HG03521 (cell line): ENCODE measurements around the gene ABCA7.
"Not testable (repeated sequence)": the region's sequence is repeated elsewhere in the genome, so short reads cannot be mapped to it uniquely, and the experiment has no call there.

Experiments used
- ATAC-seq: cut with Tn5 transposase; IDR thresholded peaks from one replicate; pipeline ENCODE4 v1.9.1; 2021; ENCODE audit warnings: mild to moderate bottlenecking, moderate library complexity; ENCODE audit not compliant: unreplicated experiment

The ABCA7 gene

DNA sequence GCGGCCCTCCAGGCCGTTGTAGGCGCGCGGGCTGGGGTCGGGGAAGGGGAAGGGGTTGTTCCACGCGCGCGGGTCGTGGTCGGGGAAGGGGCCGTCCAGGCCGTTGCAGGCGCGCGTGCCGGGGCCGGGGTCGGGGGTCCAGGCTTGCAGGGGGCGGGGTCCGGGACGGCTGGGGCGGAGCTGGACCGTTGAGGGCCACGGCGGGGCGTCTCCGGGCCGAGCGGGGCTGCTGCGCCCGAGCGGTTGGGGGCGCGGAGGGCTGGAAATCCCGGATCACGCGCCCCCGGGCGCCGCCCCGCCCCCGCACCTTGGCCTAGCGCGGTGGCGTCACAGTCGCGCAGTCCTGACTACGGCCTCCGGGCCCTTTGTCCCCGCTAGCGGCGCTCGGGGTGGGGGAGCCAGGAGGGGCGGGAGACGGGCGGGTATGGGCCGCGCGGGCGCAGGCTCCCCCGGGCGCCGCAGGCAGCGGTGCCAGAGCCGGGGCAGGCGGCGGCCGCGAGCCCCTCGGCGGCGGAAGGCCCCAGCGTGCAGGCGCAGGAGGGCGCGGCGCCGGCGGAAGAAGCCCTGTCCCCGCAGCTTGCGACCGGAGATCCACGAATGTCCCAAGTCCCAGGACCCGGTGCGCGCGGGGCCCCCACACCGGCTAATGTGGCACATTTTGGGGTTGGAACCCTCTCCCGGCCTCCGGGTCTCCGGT, 64.6 kb downstream of the ABCA7 start:
- ATAC-seq: peak; percentile 37

DNA sequence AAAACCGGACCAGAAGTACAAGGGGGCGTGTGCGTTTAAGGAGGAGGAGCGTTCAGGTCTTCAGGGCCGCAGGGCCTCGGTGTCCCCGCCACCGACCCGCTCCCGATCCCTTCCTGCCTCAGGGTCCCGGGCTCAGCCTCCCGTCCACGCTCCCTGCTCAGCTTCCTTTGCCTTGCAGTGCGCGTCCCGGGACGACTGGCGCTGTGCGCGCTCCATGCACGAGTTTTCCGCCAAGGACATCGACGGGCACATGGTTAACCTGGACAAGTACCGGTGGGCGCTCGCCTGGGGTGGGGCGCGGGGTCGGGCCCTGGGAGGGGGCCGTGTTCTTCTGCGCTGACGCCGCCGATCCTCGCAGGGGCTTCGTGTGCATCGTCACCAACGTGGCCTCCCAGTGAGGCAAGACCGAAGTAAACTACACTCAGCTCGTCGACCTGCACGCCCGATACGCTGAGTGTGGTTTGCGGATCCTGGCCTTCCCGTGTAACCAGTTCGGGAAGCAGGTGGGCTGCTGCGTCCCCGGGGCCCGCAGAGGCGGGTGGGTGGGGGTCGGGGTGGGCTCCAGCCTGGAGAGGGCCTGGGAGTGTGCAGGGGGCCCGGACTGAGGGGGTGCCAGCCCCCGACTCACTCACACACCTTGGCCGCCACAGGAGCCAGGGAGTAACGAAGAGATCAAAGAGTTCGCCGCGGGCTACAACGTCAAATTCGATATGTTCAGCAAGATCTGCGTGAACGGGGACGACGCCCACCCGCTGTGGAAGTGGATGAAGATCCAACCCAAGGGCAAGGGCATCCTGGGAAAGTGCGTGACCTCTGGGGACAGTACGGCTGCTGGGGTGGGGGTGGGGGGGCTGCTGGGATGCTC, 65.3 kb downstream of the ABCA7 start:
- no peak for ATAC-seq

DNA sequence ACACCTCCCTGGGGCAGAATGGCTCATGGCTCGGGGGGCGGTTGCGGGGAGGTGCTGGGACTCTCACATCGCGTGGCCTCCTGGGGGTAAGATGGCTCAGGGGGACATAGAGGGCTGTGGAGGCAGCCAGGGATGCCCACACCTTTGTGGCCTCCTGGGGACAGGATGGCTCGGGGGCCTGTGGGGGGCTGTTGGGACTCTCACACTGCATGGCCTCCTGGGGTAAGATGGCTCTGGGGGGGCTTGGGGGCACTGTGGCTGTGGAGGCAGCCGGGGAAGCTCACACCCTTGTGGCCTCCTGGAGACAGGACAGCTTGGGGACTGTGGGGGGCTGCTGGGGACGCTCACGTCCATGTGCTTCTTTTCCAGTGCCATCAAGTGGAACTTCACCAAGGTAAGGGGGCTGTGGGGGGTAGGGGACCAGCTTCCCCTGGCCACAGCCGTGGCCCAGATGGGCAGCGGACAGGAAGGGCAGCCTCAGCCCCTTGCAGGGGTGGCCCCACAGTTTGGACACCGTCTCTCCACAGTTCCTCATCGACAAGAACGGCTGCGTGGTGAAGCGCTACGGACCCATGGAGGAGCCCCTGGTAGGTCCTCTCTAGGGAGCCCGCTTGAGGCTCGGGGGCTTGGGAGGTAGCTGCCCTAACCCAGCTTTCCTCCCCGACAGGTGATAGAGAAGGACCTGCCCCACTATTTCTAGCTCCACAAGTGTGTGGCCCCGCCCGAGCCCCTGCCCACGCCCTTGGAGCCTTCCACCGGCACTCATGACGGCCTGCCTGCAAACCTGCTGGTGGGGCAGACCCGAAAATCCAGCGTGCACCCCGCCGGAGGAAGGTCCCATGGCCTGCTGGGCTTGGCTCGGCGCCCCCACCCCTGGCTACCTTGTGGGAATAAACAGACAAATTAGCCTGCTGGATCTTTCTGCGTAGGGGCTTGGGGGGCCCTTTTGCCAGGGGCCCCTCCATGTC, 66.2 kb downstream of the ABCA7 start:
- ATAC-seq: no peak

DNA sequence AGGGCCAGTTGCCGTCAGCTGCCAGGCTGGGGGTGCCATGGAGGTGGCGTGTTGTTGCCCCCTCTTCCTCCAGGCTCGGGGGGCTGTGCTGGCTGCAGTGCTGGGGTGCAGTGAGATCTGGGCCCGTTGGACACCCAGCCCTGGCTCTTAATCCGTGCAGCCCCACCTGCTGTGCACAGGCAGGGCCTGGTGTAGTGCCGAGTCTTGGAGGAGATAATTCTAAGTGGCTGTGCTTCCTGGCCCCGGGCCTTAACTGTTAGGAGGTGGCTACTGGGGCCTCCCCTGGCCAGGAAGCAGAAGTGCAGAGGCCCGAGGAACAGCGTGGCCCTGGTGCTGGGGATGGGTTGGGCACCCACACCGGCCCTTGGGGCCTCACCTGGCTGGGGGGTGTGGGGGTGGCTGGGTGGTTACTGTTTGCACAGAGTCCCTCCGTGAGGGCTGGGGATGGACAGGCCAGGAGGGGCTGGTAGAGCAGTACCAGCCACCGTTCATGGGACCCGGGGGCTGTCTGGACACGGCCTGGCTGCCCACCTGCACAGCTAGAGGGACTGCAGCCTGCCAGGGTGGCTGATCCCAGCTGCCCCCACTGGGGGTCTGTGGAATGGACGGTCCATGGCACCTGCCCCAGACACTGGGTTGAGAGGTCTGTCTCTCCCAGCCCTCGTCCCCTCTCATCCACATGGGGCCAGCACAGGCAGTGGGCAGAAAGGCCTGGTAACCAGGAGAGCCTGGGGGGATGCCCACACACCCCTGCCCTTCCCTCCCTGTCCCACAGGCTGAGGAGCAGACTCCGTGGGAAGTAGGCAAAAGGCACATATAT, 67.1 kb downstream of the ABCA7 start:
- no peak for ATAC-seq

DNA sequence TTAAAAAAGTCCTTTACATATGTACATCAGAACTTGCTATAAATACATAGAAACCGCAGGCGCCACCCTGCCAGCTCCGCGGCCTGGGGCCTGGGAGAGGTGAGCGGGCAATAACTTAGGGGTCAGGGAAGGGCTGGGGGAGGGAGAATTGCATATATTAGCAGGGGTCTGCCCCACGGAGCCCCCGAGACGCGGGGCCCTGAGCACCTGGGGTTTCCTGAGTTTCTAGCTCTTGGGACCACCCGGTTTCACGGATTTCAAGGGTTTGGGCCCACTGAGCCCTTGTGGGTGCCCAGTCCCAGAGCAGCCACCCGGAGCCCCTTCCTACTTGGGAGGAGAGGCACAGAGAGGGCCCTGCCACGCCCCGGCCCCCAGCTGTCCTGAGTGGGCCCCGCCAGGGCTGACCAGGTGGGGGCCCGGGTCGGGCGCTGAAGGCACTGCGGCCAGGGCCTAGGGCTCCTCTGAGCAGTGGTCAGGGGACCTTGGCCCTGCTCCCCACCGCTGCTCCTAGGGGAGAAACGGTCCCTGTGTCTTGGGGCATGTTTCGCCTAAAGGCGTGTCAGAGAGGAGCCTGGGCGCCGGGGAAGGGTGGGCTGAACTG, 67.9 kb downstream of the ABCA7 start:
- no peak for ATAC-seq

DNA sequence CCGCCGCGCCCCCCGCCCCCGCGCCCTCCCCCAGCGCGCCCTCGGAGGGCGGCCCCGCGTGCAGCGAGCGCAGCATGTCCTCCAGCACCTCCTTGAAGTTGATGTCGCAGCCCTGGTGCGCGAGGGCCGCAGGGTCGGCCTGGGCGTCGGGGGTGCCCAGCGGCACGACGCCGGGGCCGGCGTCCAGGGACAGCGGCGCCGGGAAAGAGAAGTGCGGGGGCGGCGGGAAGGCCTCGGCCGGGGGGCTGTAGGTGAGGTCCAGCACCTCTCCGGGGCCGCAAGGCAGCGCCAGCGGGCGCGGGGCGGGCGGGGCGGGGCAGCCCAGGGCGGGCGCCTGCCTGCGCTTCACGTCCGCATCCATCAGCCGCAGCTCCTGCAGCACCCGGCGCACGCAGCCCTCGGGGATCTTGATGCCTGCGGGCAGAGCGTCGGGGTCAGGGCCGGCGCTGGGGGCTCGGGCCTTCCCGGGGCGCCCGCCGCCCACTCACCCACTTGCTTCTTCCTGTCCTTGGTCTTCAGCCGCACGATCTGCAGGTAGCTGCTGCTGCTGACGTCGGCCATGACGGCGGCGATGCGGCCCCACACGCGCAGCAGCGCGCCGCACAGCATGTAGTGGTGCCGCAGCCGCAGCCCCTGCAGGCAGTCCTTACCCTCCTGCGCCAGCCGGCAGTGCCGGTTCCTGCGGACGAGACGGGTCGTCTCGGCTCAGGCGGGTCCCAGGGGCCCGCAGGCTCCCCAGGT, 68.6 kb downstream of the ABCA7 start:
- no peak for ATAC-seq

DNA sequence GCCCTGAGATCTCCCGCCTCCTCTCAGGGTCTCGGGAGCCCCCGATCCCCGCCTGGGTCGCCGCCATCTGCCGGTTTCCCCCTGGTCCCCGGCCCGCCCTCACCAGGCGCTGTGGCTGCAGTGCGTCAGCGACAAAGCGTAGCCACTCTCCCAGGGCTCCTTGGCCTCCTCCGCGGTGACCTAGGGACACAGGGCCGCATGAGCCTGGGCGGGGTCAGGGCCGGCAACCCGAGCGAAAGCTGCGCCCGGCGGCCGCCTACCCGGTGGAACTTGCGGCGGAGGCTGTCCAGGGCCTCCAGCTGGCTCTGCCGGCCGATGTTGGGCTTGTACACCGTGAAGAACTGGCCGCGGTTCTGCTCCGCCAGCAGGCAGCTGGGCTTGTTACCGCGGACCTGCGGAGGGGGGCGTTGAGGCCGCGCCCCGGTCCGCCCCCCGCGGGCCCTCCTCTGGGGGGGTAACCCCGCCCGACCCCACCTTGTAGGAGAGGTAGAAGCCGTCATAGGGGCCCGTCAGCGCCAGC, 69.2 kb downstream of the ABCA7 start:
- ATAC-seq: no peak

DNA sequence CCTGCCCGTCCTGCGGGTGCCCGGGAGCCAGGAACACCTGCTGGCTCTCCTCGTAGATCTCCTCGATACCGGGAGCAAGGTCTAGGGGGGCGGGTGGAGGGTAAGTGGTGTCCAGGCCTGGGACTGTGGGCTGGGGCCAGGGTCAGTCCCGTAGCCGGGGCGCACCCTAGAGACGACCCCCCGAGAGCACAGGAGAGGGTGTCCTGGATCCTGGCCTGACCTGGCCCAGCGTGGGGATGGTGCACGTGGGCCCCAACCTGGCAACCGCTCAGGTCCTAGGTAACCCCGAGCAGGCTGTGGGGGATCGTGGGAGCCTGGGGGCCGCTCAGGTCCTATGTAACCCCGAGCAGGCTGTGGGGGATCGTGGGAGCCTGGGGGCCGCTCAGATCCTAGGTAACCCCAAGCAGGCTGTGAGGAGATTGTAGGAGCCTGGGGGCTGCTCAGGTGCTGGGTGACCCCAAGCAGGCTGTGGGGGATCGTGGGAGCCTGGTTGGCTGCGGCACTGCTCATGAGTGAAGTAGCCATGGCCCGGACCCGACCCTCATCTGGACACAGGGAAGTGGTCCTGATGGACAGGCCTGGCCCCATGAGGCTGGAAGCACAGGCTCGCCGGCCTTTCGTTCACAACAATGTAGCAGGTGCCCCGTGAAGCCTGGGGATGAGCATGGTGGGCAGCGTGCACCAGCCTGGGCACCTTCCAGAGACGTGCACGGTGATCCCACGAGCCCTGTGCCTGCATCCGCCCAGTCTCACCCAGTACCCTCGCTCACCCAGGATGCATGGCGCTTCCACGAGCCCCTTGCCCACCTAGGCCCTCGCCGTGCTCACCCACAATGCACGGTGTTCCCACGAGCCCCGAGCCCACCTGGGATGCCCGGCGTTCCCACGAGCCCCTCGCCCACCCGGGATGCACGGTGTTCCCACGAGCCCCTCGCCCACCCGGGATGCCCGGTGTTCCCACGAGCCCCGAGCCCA, 70.1 kb downstream of the ABCA7 start:
- no peak for ATAC-seq

DNA sequence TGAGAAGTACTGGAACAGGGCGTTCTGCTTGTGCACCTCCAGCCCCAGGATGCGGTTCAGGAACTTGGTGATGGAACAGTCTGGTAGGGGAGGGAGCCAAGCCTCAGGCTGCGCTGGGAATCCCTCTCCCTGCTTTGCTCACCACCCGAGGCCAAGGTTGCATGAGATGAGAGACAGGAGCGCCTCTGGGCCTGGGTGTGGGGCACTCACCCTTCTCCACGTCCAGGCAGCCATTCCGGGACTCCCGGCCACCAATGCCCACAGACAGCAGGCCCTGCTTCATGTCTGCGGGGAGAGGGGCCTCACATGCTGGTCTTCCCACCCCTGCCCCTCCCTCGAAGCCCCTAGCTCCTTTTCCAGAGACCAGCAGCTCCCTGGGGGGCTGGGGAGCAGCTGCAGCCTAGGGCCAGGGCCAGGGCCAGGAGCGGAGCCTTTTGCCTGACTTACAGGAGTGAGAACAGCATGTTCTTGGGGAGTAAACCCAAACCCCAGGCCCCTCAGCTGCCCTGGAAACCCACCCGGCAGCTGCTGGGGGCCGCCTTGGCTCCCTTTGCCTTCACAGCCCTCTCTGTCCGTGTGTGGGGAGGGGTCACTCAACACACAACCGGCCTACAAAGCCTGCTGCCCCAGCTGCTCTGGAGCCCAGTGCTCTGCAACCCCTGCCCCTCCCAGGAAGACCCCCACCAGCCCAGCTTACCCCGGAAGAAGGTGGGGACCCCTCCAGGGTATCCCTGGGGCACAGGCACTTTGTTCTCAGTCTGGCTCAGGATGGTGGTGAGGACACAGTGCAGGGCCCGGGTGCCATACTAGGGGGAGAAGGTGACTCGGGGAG, 71.1 kb downstream of the ABCA7 start:
- ATAC-seq: no peak

DNA sequence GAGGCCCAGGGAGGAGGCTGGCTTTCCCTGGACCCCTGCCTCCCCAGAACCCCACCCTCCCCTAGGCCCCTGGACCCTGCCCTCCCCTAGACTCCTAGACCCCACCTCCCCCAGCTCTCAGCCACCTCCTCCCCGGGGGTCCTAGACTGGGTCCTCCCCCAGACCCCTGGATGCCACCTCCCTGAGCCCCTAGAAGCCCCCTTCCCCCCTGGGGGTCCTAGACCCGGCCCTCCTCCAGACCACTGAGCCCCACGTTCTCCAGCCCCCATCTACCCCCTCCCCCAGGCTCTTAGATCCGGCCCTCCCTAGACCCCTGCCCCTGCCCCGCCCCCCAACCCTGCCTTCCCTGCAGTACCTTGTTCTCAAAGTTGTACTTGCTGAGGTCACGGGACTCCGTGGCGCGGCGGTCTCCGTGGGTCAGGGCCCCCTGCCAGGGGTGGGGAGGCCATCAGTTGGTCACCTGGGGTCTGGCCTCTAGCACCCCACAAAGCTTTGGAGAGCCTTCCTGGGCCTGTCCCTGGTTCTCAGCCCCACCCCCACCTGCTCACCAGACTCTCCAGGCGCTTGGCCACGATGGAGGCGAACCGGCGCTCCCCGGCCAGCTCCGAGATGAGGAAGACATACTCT, 71.8 kb downstream of the ABCA7 start:
- no peak for ATAC-seq

DNA sequence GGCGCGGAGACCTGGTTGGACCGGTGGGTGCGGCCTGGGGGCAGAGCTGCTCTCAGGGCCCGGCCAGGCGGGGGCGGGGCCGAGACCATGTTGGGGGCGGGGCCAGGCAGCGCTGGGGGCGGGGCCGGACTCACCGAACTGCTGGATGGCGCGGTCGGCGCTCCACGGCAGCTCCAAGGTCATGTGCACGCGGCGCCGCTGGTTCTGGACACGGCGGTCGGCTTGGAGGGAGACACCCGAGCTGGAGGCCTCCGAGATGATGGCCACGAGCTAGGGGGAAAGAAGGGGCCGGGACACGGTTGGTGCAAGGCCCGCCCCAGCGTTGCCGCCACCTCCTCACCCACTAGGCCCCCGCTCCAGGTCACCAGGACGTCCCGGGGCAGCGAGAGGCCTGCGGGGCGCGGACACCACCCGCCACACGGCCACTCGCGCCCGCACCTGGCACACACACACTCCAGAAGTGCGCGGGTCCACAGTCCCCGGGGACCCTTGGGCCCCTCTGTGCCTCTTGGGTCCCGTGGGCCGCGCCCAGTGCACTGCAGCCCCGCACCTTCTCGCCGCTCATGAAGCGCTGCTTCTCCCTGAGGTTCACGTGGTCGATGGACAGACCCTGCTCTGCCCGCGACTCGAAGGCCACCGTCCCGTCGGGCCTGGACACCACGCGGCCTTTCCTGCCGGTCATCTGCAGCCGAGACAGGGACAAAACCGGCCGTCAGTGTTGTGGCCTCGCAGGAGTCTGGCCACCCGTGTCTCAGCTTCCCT, 72.5 kb downstream of the ABCA7 start:
- no peak for ATAC-seq

DNA sequence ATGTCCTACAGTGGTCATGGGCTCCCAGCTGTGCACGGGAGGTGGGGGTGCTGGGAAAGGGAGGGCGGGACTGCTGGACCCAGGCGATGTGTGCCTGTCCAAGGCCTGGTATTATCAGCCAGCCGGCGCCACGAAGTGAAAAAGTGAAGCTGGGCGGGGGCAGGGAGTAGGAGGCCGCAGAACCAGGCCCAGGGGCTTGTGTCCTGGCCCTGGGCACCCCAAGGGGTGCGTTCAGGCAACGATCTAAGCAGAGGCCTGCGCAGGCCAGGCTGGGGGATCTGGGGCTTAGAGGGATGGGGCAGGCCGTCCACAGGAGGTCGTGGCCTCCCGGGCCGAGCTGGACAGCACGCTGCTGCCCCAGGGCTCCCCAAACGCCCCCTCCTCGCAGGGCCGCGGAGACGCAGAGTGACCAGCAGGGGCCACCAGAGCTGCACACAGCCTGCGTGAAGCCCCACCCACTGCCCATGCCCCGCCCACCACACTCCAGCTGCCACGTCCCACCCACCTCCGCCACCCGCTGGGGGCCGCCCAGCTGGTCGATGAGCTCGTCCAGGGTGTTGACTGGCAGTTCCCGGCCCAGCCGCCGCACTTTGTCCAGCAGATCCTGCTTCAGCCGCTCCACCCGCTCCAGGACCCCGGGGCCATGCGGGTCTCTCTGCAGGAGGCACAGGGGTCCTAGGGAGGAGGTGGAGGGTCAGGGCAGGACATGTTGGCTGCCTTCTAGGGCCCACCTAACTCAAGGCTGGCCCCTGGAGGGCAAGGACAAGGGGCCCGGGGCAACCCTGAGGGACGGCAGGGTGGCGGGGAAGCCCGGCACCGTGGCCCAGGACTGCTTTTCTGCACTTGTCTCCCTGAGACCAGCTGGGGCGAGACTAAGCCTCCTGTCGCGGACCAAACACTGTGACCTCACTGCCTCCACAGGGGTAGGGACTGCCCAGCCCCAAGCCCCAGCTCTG, 73.4 kb downstream of the ABCA7 start:
- ATAC-seq: no peak

DNA sequence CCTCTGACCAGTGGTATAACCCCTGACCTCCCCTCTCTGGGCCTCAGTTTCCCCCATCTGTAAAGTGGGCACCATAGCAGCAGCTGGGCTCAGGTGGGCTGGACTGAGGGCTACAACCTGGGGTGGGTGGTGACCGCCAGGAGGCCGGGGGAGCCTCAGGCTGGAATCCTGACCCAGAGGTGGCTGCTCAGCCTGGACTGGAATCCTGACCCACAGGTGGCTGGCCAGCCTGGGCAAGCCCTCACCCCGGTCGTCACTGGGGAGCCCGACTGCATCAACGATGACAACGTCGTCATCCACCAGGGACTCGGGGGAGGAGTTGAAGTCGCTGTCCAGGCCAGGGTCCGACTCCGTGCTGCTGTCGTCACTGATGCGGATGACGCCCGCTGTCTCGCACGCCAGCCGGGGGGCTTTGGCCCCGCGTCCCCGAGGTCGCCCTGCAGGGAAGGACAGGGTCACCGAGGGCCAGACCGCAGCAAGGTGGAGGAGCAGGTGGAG, 74.1 kb downstream of the ABCA7 start:
- no peak for ATAC-seq

DNA sequence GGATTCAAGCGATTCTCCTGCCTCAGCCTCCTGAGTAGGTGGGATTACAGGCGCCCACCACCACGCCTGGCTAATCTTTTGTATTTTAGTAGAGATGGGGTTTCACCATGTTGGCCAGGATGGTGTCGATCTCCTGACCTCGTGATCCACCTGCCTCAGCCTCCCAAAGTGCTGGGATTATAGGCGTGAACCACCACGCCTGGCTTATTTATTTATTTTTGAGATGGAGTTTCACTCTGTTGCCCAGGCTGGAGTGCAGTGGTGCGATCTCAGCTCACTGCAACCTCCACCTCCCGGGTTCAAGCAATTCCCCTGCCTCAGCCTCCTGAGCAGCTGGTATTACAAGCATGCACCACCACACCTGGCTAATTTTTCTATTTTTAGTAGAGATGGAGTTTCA, 74.8 kb downstream of the ABCA7 start:
- ATAC-seq: not testable (repeated sequence)
